Body of pancreas (tissue), 4 donors: ENCODE measurements around the gene CD8A.

Source experiments
- POLR2A ChIP-seq, 3 donors: fragments of 450-650 bp; IDR thresholded peaks; one replicate each; pipeline ENCODE4 v1.6.1; 2016; ENCODE audit warnings: antibody characterized with exemption in 3 of 3, mild to moderate bottlenecking in 2 of 3
- TF ChIP-seq, protein P1 (sequence below), 7 experiments: fragments of 450-650 bp in 4 of 7; fragments of 200-600 bp in 3 of 7; sonication (generic) in 3 of 7; IDR thresholded peaks; one replicate each; pipeline ENCODE4 v1.5.1; 2016 to 2019; ENCODE audit warnings: antibody characterized with exemption in 7 of 7

DNA sequence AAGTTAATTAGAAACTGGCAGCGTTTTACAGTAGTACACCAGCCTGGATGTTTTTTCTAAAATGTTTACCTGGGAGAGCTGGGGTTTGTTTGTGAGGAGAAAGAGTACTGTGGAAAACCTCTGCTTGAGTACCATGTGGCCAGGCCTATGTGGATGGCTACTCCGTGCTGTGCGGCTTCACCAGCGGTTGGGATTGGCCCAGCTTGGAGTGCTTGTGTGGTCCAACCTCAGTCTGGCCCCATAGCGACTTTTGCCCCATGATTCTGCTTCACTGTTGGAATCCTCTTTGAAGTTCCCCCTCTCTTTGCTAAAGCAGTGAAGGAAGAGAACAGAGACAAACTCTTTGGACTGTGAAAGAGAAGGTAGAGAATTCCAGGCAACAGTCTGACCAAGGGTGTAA lies 15.9 kb downstream of the CD8A start:
- TF ChIP-seq, protein P1, sequence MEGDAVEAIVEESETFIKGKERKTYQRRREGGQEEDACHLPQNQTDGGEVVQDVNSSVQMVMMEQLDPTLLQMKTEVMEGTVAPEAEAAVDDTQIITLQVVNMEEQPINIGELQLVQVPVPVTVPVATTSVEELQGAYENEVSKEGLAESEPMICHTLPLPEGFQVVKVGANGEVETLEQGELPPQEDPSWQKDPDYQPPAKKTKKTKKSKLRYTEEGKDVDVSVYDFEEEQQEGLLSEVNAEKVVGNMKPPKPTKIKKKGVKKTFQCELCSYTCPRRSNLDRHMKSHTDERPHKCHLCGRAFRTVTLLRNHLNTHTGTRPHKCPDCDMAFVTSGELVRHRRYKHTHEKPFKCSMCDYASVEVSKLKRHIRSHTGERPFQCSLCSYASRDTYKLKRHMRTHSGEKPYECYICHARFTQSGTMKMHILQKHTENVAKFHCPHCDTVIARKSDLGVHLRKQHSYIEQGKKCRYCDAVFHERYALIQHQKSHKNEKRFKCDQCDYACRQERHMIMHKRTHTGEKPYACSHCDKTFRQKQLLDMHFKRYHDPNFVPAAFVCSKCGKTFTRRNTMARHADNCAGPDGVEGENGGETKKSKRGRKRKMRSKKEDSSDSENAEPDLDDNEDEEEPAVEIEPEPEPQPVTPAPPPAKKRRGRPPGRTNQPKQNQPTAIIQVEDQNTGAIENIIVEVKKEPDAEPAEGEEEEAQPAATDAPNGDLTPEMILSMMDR (IDR thresholded peaks at IDR 0.05), result no peak
- TF ChIP-seq POLR2A (IDR thresholded peaks at IDR 0.05), result no peak
